ENCODE data around the gene MAMDC4.

MAMDC4 gene

GRCh38 chr9:136849960-136850865, 1.9 kb upstream of the MAMDC4 start:
- no peak for DNase-seq

DNA sequence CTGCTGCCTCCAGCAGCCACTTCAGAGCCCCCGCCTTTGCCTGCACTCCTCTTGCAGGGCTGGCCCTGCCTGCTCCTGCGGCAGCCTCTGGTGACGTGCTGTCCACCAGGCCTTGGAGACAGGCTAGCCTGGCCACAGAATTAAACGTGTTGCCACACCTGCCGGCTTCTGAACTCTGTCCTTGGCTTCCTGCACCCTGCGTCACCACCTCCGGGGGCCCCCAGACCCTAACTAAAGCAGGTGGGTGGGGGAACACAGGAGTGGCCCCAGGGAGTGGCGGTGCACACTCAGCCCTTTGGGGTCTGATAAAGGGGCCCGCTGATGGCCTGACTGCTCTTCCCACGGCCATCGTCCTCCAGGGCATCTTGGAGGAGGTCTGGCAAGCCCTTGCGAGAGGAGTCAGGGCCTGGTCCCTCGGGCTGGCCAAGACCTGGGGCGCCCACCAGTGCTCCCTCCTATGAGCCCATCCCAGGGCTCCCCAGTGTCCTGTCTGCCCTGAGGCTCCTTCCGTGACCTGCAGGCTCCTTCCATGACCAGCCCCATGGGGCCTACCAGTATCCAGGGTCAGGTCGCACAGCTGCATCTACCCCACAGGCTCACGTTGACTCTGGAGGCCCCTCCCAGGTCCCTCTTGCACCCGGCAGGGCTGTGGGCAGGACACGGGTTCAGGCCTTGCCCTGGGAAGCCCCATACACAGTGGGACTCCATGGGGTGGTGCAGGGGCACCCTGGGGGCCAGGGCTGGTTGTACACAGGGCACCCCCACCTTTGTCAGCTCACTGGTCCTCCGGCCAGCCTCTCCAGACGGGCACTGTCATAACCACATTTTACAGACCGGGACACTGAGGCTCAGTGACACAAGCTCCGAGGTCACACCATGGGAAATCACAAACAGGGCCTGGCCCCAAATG, 1.0 kb upstream of the MAMDC4 start:
- no peak for DNase-seq

- DNase-seq: no peak
Observed at GRCh38 chr9:136852664-136853595, 784 bp downstream of the MAMDC4 start.

- DNase-seq: no peak
Observed at GRCh38 chr9:136853596-136854112, 1.5 kb downstream of the MAMDC4 start.

- DNase-seq: no peak
Observed at GRCh38 chr9:136854113-136854841, 2.1 kb downstream of the MAMDC4 start.

DNA sequence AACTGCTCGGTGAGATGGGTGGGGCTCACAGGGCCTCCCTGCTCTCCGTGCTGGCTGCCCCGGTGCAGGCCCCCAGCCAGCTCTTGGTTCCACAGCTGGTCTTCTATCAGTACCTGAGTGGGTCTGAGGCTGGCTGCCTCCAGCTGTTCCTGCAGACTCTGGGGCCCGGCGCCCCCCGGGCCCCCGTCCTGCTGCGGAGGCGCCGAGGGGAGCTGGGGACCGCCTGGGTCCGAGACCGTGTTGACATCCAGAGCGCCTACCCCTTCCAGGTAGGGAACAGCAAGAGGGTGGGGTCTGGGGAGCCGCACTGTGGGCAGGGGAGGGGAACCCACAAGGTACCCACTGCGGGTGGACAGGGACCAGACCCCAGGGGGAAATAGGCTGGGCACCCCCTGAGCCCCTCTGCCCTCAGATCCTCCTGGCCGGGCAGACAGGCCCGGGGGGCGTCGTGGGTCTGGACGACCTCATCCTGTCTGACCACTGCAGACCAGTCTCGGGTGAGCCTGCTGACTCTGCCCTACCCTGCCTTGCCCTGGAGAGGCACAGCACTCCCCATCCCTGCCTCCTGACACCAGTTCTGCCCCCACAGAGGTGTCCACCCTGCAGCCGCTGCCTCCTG, 2.8 kb downstream of the MAMDC4 start:
- no peak for DNase-seq

GRCh38 chr9:136855461-136856078, 3.4 kb downstream of the MAMDC4 start:
- DNase-seq: no peak

DNA sequence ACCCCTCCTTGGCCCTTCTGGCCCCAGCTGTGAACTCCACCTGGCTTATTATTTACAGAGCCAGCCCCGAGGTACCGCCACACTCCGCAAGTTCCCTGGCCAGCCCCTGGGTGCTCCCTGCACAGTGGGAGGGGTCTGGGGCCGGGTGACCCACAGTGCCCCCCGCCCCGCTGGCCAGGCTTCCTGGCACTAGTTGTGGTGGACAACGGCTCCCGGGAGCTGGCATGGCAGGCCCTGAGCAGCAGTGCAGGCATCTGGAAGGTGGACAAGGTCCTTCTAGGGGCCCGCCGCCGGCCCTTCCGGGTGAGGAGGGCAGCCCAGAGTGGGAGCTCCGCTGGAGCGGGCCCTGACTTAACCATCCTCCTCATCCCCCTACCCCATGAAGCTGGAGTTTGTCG, 3.9 kb downstream of the MAMDC4 start:
- DNase-seq: no peak

GRCh38 chr9:136856541-136857141, 4.5 kb downstream of the MAMDC4 start:
- DNase-seq: no peak

GRCh38 chr9:136857166-136857565, 5.0 kb downstream of the MAMDC4 start:
- DNase-seq: no peak

DNA sequence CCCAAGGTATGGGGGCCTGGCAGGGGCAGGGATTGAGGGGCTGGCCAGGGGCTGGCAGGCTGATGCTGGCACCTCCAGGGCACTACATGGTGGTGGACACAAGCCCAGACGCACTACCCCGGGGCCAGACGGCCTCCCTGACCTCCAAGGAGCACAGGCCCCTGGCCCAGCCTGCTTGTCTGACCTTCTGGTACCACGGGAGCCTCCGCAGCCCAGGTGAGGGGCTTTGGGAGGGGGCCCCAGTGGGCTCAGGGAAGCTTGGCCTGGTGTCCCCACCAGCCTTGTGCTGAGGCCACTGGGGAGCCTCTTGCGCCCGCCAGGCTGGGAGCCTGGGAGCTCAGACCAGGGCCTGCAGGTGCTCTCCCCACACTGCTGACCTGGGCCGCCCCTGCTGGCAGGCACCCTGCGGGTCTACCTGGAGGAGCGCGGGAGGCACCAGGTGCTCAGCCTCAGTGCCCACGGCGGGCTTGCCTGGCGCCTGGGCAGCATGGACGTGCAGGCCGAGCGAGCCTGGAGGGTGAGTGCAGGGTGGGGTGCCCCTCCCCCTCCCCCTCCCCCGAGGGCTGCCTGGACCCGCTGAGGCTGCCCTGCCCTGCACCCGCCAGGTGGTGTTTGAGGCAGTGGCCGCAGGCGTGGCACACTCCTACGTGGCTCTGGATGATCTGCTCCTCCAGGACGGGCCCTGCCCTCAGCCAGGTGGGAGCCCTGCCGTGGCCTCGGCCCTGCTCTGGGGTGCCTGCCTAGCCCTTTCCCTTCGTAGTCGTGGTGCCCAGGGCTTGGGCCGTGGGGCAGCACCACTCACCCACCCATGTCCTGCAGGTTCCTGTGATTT, 5.7 kb downstream of the MAMDC4 start:
- DNase-seq: no peak

DNA sequence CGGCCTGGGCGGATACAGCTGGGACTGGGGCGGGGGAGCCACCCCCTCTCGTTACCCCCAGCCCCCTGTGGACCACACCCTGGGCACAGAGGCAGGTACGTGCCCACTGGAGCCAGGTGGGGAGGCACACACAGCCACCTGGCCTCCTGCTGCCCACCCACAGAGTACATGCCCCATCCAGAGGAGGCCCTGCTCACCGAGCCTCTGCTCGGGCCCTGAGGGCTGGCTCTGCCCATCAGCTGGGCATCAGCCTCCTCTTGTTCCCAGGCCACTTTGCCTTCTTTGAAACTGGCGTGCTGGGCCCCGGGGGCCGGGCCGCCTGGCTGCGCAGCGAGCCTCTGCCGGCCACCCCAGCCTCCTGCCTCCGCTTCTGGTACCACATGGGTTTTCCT, 6.3 kb downstream of the MAMDC4 start:
- DNase-seq: no peak

GRCh38 chr9:136858844-136859757, 7.0 kb downstream of the MAMDC4 start:
- peak; percentile 77 for DNase-seq

GRCh38 chr9:136860529-136860928, 8.4 kb downstream of the MAMDC4 start:
- DNase-seq: no peak

GRCh38 chr9:136860933-136861873, 9.1 kb downstream of the MAMDC4 start:
- DNase-seq: no peak

DNA sequence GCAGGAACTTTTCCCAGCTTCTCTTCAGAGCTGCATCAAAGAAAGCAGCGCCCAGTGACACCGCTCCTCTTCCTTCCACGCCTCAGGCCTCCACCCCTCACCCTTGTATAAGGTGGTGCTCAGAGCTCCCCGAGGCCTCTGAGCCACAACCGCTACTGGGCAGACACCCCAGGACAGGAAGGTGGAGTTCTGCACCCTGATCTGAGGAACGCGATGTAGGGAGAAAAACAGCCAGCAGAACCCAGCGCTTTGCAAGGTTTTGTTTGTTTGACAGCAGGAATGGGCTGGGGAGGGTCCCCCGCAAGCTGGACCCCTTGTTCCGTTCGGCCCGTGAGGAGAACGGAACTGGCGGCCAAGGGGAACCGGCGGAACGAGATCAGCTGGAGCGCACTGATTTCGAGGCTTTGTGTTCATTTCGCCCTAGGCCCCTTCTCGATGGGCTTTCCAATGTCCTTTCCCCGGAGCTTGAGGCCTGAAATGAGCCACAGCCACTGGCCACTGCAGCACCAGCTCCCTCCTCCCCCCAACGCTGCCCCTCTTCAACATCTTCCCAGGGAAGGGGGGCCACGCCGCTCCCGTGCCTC, 9.8 kb downstream of the MAMDC4 start:
- DNase-seq: no peak
